Right lobe of liver (tissue), 4 donors: ENCODE measurements around the gene KCNT1.

Source experiments
- CTCF ChIP-seq, 4 donors: fragments of 200-600 bp in 3 of 4; fragments of 450-650 bp in 1 of 4; IDR thresholded peaks; one replicate each; pipeline versions ENCODE4 v1.5.1 to v1.8.0; 2016 to 2022; ENCODE audit warnings: antibody characterized with exemption in 4 of 4, mild to moderate bottlenecking in 2 of 4
- POLR2A ChIP-seq: fragments of 450-650 bp; IDR thresholded peaks from one replicate; pipeline ENCODE4 v1.6.1; 2017; ENCODE audit warnings: antibody characterized with exemption, mild to moderate bottlenecking
- donor health status: DM: no; HTN: no; CAD: no.
- donor health status: DM: no; HTN: no; CAD: no.
- donor health status: DM: no; HTN: yes; CAD: no.

- TF ChIP-seq CTCF (IDR thresholded peaks at IDR 0.05) (no peak), POLR2A (no peak)
Measured at GRCh38 chr9:135722365-135722764, 20.4 kb downstream of the KCNT1 start.
